Natural killer cell (primary cell): ENCODE results near the gene CPOX. TPM values are rescaled to one million over a fixed set of nuclear protein-coding genes. Genes with fewer than 3 reads are reported as not detected.

Experiments
- ATAC-seq, 3 donors: fragments of 150-1000 bp in 2 of 3; fragments of 200-7000 bp in 1 of 3; cut with Tn5 transposase; 1 replicate in 1 of 3; 2 replicates in 2 of 3; pipeline ENCODE4 v1.10.0; 2021; ENCODE audit warnings: mild to moderate bottlenecking in 2 of 3, moderate library complexity in 2 of 3
- DNase-seq, 2 donors: peaks; one replicate each; pipeline versions ENCODE4 v3.0.0 to v3.0.0-alpha.2; 2013 to 2021; ENCODE audit warnings: mixed read lengths in 1 of 2
- H3K27ac ChIP-seq: one replicate; pipeline ENCODE4 v1.5.1; 2013; ENCODE audit warnings: mild to moderate bottlenecking, low read length
- H3K27me3 ChIP-seq: one replicate; pipeline ENCODE4 v1.6.1; 2013; ENCODE audit warnings: low read length; ENCODE audit not compliant: control insufficient read depth, insufficient read depth
- H3K36me3 ChIP-seq: one replicate; pipeline ENCODE4 v1.6.1; 2013; ENCODE audit warnings: low read length; ENCODE audit not compliant: control insufficient read depth, insufficient read depth
- H3K4me1 ChIP-seq: one replicate; pipeline ENCODE4 v1.6.1; 2013; ENCODE audit warnings: low read length; ENCODE audit not compliant: control insufficient read depth, insufficient read depth
- H3K4me3 ChIP-seq: one replicate; pipeline ENCODE4 v1.5.1; 2013; ENCODE audit warnings: low read length
- H3K9me3 ChIP-seq: one replicate; pipeline ENCODE4 v1.6.1; 2013; ENCODE audit warnings: low read length; ENCODE audit not compliant: control insufficient read depth, insufficient read depth
- H3K27ac Mint-ChIP-seq, 2 donors: one replicate each; pipeline ENCODE4 v1.8.0; 2022; ENCODE audit warnings: mild to moderate bottlenecking in 2 of 2, mixed read lengths in 2 of 2, moderate library complexity in 1 of 2
- H3K27me3 Mint-ChIP-seq, 2 donors: one replicate each; pipeline ENCODE4 v1.8.0; 2022; ENCODE audit warnings: low read depth in 2 of 2, mixed read lengths in 2 of 2
- H3K36me3 Mint-ChIP-seq: one replicate; pipeline ENCODE4 v1.8.0; 2022; ENCODE audit warnings: mixed read lengths
- H3K4me1 Mint-ChIP-seq, 2 donors: one replicate each; pipeline ENCODE4 v1.8.0; 2022; ENCODE audit warnings: mixed read lengths in 2 of 2
- H3K4me3 Mint-ChIP-seq: one replicate; pipeline ENCODE4 v1.8.0; 2022; ENCODE audit warnings: mild to moderate bottlenecking, moderate library complexity, mixed read lengths
- H3K9me3 Mint-ChIP-seq, 2 donors: one replicate each; pipeline ENCODE4 v1.8.0; 2022; ENCODE audit warnings: mixed read lengths in 2 of 2
- WGBS: methylation state at CpG from one replicate; pipeline ENCODE4 v1.1.7; 2013; ENCODE audit warnings: missing lambda C conversion rate; ENCODE audit not compliant: insufficient coverage; 5-methylcytosine and 5-hydroxymethylcytosine counted together
- intact Hi-C: fragments of 100-400 bp; cut with micrococcal nuclease; formaldehyde crosslinking; loops from one replicate; pipeline ENCODE4 v1.14.2; 2022
- total RNA-seq, 4 donors: library from RNA; stranded (reverse); fragments of 120-200 nt in 1 of 4; gene quantifications; one replicate each; pipeline versions ENCODE4 v1.2.3 to v1.2.4, GENCODE V29; 2013 to 2022
- TF ChIP-seq, protein P1 (sequence below): fragments of 200-600 bp; IDR thresholded peaks from one replicate; pipeline ENCODE4 v1.8.0; 2022; ENCODE audit warnings: antibody characterized with exemption

CPOX gene
- total RNA-seq, 3 donors from 2014 or later (not counting 1 experiment from before 2014, with no cell fraction given), result 7.6 to 12.7 (median 12.2) TPM

DNA sequence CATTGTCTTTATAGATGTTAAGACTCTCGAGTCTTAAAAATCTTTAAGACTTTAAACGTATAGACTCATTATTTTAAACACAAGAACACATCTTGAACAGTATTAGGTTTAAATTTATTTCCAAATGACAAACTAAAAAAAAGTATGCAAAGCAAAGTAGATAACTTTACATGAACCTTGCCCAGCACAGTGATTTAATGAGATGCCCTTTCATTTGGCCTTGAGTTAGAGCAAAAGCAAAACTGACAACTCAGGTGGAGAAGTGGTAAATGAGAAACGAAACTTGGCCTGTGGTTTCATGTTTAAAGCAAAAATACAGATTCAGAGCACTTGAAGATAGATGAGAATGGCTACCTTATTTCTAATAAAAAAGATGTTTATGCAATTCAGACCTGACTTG, 53.1 kb downstream of the CPOX start:
- H3K27me3 ChIP-seq, result no peaks in the 10 kb centered on the region
- no peaks in the 10 kb centered on the region for H3K36me3 ChIP-seq
- WGBS, result 5% methylated on average over 1 of the region's 3 CpGs
- no peak overlapping the region for H3K27ac ChIP-seq
- H3K4me1 ChIP-seq, result no peaks in the 10 kb centered on the region
- Mint-ChIP-seq H3K4me1 (peaks cover 6% of the 10 kb centered on the region in 2 donors), H3K27ac (peak overlapping the region in 1 of 2 donors; percentile 3), H3K4me3 (no peak overlapping the region), H3K27me3 (no peaks in the 10 kb centered on the region), H3K36me3 (no peaks in the 10 kb centered on the region), H3K9me3 (no peaks in the 10 kb centered on the region)
- no peak overlapping the region for H3K4me3 ChIP-seq
- intact Hi-C loops, result no loop called here
- TF ChIP-seq, protein P1, sequence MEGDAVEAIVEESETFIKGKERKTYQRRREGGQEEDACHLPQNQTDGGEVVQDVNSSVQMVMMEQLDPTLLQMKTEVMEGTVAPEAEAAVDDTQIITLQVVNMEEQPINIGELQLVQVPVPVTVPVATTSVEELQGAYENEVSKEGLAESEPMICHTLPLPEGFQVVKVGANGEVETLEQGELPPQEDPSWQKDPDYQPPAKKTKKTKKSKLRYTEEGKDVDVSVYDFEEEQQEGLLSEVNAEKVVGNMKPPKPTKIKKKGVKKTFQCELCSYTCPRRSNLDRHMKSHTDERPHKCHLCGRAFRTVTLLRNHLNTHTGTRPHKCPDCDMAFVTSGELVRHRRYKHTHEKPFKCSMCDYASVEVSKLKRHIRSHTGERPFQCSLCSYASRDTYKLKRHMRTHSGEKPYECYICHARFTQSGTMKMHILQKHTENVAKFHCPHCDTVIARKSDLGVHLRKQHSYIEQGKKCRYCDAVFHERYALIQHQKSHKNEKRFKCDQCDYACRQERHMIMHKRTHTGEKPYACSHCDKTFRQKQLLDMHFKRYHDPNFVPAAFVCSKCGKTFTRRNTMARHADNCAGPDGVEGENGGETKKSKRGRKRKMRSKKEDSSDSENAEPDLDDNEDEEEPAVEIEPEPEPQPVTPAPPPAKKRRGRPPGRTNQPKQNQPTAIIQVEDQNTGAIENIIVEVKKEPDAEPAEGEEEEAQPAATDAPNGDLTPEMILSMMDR, result no peak
- ATAC-seq, result peak; percentile 31 to 56 (median 46)
- H3K9me3 ChIP-seq, result no peaks in the 10 kb centered on the region
- DNase-seq, result peak in 1 of 2 donors; percentile 55

DNA sequence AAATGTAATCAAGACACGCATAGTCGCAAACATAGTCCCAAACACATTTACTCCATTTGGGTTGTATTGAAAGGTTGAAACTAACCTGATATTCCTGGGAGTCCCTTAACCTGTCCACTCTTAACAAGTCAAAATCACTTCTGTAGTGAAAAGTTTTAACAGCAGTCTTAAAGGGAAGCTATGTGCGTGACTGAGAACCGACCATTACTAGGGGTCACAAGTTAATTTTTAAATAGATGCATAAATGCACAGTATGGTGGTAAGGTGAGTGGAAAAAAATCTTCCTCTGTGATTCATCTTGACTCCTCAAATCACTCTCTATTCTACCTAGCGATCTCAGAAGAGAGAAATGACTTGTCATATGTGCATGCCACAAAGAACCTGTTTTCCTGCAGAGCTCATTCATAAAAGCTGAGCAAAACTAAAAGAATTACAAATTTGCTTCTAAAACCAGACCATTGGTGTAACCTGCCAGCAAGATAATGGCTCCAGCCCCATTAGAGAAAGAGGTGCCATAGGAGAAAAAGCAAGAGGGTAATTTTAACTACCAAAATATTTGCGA, 56.9 kb downstream of the CPOX start:
- 79% methylated on average over 3 of the region's 6 CpGs for WGBS
- Histone ChIP-seq H3K4me1 (no peaks in the 10 kb centered on the region), H3K27ac (no peak overlapping the region), H3K36me3 (no peaks in the 10 kb centered on the region), H3K9me3 (no peaks in the 10 kb centered on the region), H3K27me3 (no peaks in the 10 kb centered on the region), H3K4me3 (no peak overlapping the region)
- DNase-seq (no peak), ATAC-seq (no peak)
- no peak overlapping the region for H3K4me3 Mint-ChIP-seq
- no peak overlapping the region for H3K27ac Mint-ChIP-seq
- H3K36me3 Mint-ChIP-seq, result no peaks in the 10 kb centered on the region
- intact Hi-C loops, result no loop called here
- TF ChIP-seq, protein P1, result no peak
- H3K9me3 Mint-ChIP-seq, result no peaks in the 10 kb centered on the region
- no peaks in the 10 kb centered on the region for H3K27me3 Mint-ChIP-seq
- peaks cover 6% of the 10 kb centered on the region in 2 donors for H3K4me1 Mint-ChIP-seq

DNA sequence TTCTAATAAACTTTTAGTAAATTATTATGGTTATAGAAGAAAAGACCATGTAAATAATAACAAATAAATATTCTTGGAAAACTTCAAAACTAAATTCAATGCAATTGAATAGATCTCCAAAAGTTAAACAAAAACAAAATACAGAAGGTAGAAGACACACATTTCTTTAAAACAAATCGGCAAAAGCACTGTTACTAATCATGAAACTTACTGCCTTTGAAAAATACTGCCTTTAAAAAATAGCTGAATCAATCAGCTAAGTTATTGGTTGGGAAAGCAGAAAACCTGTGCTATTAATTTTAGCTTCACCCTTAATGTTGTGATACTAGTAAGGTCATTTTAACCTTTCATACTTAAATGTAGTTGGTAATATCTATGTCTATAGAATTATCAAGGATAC, 58.7 kb downstream of the CPOX start:
- Mint-ChIP-seq H3K27me3 (no peaks in the 10 kb centered on the region), H3K4me1 (no peaks in the 10 kb centered on the region), H3K27ac (no peak overlapping the region), H3K36me3 (no peaks in the 10 kb centered on the region), H3K9me3 (no peaks in the 10 kb centered on the region), H3K4me3 (no peak overlapping the region)
- H3K27me3 ChIP-seq, result no peaks in the 10 kb centered on the region
- intact Hi-C loops, result no loop called here
- no peaks in the 10 kb centered on the region for H3K4me1 ChIP-seq
- WGBS, result 83% methylated on average over 1 of the region's 1 CpG
- TF ChIP-seq, protein P1, result no peak
- no peaks in the 10 kb centered on the region for H3K36me3 ChIP-seq
- no peak overlapping the region for H3K27ac ChIP-seq
- H3K9me3 ChIP-seq, result no peaks in the 10 kb centered on the region
- no peak overlapping the region for H3K4me3 ChIP-seq
- ATAC-seq (no peak), DNase-seq (no peak)

DNA sequence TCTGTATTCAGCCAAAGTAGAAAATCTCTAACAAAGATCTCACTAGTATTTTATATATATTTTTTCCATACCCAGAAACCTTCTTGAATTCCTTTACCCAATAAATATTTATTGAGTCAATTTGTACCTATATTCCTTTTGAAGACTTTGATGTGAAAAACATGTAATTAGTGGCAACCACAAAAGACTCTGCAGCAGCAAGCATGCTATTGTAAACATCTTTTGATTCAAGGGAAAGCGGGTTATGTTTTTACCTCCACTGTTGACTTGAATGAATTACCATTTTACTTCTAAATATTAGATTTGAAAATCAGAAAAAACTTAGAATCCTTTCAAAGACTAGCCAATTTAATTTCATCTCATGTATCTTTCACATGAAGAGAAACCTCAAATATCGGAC, 59.2 kb downstream of the CPOX start:
- WGBS, result 57% methylated on average over 1 of the region's 2 CpGs
- Histone ChIP-seq H3K27ac (no peak overlapping the region), H3K4me1 (no peaks in the 10 kb centered on the region), H3K27me3 (no peaks in the 10 kb centered on the region), H3K36me3 (no peaks in the 10 kb centered on the region), H3K4me3 (no peak overlapping the region), H3K9me3 (no peaks in the 10 kb centered on the region)
- Mint-ChIP-seq H3K9me3 (no peaks in the 10 kb centered on the region), H3K4me1 (no peaks in the 10 kb centered on the region), H3K27me3 (no peaks in the 10 kb centered on the region), H3K27ac (no peak overlapping the region), H3K36me3 (no peaks in the 10 kb centered on the region), H3K4me3 (no peak overlapping the region)
- DNase-seq (no peak), ATAC-seq (no peak)
- intact Hi-C loops, result no loop called here
- TF ChIP-seq, protein P1, result no peak
